ENCODE results near the gene ABO.
"Not testable (repeated sequence)": the region's sequence is repeated elsewhere in the genome, so short reads cannot be mapped to it uniquely, and the experiment has no call there.

ABO gene

DNA sequence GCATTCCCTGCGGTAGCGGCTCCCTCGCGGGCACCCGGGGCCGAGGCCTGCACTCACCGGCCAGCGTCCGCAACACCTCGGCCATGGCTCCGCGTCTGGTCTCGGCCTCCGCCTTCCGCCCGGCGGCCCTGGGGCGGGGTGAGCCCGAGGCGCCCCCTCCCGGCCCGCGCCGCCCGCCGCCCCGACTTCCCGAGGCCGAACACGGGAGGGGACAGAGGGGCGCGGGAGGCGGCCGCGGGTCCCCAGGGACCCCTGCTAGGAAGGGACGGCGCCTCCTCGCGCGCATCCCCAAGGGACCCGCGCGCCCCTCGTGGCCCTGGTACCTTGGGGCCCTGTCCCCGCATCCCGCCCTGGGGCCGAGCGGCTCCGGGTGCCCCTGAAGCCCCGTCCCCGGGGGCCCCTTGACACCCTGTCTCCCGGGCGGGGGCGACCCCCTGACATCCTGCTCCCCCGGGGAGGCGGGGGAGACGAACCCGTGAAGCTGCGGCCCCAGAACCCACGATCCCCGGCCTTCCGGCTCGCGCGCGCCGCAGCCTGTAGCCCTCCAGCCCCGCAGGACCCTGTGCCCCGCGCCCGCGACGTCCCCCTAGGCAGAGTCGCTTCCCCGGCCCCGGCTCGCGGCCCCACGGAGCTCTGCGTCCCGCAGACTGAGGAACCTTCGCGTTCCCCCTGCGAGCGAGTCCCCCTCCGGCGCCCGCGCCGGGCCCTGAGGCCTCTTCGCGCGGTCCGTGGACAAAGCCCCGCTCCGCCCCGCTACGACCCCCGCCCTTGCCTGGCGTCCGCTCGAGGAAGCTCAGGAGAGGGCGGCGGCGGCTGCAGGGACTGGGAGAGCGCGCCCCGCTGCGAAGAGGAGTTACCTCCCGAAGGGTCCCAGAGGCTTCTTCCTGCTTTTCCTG lies at the start of gene ABO:
Gene ABO (minus strand): TSS at position 97 of the 896 bp plus-strand sequence.
- DNase-seq (ENCODE audit: low spot score), result no peak

DNA sequence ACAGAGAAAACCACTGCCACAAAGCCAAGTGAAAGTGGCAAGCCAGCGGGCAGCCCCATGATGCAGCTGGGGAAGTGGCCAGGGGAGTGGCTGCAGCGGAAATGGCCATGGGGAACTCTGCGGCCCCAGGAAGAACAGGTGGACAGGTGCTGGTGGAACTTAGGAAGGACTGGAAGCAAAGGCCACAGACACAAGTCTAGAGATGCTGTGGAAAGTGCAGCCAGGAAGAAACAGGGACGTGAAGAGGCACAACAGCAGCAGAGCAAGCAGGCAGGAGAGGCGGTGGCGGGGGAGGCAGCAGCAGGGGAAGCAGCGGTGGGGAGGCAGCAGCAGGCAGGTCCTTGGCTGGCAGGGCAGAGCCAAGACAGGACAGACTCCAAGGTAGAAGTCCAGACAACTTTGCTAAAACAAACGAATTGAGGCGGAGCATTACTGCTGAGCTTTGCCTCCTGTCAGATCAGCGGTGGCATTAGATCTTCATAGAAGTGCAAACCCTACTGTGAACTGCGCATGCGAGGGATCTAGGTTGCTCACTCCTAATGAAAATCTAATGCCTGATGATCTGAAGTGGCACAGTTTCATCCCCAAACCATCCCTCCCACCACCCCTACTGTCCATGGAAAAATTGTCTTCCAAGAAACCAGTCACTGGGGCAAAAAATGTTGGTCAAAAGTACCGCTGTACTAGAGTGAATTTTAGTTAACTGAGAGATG lies 49.1 kb upstream of the ABO start:
- DNase-seq (ENCODE audit: low spot score), result no peak

DNA sequence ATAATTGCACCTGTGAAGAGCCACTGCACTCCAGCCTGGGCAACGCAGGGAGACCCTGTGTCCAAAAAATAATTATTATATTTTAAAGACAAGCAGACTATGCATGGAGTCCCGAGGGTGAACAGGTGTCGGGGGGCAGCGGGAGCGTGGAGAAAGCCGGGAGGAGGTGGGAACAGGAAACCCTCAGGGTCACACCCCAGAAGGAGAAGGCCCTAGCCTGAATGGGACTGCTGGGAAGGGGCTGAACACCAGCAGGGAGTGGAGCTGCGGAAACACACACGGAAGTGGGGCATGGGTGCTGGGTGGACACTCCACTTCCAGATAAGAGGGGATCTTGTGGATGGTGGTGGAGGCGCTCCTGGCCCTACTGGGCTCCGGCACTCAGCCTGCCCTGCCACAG lies 48.2 kb upstream of the ABO start:
- no peak for DNase-seq (ENCODE audit: low spot score)

DNA sequence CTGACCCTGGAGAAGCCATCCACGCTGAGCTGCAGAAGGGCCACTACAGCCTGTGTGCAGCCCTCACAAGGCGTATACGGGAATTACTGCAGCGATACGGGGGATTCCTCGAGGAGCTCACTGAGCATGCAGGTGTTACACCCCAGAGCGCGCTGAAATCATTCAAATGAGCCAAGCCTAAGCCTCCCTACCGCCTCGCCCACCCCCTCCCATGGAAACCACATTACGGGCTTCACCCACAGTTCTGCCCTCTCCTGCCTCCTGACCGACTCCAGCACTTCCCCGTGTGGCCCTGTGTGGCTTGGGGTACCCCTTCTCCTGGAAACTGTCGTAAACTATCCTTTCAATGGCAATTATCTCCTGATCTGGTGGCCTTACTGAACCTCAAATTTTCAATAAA lies 47.7 kb upstream of the ABO start:
- no peak for DNase-seq (ENCODE audit: low spot score)

DNA sequence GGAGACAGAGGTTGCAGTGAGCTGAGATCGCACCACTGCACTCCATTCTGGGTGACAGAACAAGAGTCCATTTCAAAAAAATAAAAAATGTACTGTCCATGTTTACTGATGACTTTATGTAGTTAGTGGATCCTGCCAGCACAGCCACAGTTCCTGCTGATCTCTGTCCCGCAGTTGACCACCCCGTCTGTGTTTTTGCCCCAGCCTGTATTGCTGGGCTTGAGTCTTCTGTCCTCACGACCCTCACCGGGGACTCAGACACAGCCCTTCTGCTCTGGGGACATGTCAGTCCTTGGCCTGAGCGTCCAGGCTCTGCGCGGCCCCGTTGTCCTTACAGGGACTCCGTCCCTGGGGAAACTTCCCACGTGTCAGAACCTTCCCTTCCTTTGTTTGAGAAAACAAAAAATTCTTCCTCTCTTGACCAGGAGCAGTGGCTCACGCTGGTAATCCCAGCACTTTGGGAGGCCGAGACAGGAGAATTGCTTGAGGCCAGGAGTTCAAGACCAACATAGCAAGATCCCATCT lies 46.5 kb upstream of the ABO start:
- DNase-seq (ENCODE audit: low spot score), result no peak

DNA sequence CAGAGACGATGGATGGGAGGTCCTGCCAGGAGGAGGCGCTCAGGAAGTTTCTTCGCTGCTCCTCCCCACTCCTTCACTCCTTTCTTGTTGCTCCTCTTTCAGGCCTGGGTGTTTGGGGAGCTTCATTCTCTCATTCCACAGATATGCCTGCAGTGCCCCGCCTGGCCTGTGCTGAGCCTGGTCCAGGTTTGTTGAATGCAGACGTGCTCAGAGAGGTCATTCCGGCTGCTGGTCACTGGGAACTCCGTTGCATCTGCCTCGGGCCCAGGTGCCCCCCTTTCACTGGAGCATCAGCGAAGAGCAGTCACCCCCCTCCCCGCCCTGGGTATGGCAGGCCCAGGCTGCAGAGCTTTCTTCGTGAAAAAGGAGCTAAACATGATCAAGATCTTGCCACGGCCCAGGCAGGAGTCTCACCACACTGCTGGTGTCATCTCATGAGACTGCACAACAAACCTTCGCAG lies 45.5 kb upstream of the ABO start:
- no peak for DNase-seq (ENCODE audit: low spot score)

DNA sequence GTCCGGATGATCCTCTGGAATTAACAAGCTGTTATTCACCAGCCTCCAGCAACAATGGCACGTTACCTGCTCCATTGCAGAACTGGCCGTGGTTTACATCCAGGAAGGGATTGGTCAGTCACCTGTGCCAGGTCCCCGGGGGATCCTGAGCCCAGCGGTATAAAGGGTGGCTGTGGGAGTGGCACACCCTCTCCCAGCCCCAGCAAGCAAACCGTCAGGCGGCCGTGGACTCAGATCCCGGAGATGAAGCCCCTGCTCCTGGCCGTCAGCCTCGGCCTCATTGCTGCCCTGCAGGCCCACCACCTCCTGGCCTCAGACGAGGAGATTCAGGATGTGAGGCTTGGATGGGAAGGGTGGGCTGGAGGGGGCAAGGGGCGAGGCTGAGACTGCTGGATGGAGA lies 42.5 kb upstream of the ABO start:
- DNase-seq (ENCODE audit: low spot score), result not testable (repeated sequence)

DNA sequence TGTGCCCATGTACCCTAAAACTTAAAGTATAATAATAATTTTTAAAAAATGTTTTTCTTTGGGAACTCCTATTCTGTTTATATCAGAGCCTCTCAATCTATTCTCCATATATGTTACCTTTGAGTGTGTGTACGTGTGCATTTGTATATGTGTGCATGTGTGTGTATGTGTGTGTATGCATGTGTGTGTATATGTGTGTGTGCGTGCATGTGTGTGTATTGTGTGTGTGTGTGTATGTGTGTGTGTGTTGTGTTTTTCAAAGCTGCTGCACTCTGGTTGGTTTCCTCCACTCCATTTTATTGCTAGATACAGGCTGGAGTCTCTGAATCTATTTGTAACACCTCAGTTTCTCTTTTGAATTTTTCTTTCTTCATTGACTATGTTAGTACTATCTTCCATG lies 41.0 kb upstream of the ABO start:
- DNase-seq (ENCODE audit: low spot score), result no peak

DNA sequence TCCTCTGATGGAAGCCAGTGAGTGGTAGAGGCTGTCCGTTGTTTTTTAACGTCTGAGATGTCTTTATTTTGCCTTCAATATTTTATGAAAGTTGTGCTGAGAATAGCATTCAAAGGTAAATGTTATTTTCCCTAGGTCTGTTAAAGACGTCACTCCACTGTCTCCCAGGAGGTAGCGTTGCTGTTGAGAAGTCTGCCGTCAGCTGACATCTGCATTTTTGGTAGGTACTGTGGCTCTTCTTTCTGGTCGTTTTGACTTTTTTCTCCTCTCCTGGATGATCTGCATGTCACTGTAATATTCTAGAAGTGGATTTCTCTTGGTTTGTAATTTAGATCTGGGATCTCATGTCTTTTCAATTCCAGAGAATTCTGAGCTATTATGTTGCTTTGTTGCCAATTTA lies 34.6 kb upstream of the ABO start:
- DNase-seq (ENCODE audit: low spot score), result no peak

DNA sequence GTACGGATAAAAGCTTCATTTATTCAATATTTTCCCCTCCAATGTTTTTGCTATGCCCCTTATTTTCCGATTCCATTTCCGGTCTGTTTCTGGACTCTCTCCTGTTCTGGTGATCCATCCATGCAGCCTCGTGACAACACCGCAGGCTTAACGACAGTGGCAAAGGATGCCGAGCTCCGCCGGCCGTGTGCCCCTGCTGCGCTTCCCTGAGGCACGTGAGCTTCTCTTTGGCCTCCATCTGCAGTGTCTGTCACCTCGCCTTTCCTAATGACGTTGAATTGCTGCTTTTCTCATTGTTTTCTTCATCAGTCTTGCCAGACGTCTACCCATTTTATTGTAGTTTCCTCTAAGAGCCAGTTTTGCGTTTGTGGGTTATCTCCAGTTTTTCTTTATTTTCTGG lies 32.3 kb upstream of the ABO start:
- DNase-seq (ENCODE audit: low spot score), result no peak

DNA sequence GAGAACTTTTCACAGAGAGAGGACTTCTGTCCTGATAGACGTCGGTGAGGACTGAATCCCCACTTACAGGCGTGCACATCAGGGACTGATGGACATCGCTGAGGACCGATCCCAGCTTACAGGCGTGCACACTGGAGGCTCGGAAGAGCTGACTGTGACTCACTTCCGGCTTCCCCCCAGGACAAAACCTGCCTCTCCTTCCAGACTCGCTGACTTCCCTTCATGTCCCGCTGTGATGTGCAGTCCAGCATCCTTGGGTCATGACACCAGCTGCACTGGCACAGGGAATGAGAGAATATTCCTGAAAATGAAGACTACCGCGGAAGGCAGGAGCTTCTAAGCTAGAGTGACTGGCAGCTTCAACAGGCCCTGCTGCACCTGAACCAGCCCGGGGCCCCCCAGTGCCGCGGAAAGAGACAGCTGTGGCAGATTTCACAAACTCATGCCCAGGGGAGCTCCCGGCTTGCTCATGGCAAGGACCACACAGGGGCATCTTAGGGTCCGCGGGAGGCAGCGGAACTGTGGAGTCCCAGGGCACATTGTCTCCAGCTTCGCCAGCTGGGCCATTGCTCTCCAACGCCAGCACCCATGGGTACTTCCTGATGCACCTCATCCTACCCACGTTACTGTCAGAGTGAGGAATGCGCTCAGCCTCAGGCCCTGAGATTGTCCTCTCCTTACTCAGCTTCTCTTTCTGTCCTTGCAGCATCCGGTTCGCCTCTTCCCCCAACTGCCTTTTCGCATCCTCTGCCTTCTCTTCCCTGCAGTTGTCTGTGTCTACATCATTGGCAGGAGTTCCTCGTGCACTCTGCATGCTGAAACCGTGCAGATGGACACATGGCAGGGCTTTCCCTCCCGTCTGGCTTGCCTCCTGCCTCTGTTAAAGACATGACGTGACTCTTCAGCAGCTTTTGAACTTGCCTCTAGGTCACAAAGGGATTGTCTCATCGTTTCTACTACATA lies 31.5 kb upstream of the ABO start:
- peak; percentile 41 for DNase-seq (ENCODE audit: low spot score)

DNA sequence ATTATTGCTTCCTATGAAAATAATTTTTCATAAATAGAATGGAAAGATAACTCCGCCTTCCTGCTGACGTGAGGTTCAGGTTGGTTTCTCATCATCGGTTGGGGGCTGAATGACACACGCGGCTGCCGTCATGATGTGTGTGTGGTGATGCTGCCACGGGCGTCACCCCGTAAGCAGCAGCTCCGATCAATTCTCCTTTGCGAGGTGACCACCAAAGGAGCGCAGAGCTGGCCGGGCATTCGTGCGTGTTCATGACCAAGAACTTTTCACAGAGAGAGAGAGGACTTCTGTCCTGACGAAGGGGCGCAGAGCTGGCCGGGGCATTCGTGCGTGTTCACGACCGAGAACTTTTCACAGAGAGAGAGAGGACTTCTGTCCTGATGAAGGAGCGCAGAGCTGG lies 30.7 kb upstream of the ABO start:
- DNase-seq (ENCODE audit: low spot score), result no peak

DNA sequence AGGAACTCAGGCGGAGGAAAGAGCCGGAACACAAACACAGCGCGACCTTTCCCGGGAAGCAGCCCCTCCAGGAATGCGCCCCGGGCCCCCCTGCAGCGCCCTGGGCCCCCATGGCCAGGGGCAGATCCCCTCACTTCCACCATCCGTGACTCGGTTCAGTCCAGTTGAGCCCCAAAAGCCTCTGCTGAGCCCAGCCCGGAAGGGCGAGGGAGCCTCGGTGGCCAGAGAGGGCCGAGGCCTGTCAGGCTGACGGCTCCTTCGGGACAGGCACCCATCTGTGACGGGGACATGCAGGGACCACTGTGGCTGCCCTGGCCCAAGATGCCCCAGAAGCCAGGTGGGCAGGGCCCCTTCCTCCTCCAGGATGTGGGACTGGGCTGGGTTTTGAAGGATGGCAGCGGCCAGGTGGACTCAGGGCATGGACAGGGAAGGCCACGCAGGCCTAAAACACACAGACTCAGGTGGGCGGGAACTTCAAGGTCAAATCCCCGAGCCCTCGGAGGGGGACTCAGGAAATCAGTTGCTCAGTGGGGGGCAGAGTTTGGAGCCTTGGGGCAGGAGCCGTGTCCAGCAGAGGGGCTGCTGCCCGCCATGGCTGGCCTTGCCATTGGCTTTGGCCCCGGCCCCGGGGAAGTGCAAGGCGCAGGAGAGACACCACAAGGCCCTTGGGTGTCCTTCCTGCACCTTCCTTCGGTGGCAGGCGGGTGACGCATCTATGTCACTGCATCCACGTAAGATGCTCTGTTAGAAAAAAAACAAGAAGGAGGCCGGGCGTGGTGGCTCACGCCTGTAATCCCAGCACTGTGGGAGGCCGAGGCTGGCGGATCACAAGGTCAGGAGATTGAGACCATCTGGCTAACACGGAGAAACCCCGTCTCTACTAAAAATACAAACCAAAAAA lies 29.7 kb upstream of the ABO start:
- no peak for DNase-seq (ENCODE audit: low spot score)

DNA sequence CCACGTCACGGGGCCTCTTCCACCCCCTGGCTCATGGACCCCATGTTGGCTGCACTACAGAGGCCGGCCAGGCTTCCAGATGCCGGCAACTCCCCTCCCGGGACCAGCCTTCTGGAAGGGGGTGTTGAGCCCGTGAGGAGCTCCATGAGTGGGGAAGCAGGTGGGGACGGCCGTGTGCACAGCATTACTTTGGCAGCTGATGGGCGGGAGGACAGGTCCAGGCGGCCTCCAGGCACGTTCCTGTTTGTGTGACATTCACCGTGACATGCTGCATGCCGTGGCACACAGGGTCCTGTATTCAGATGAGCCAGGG lies 29.1 kb upstream of the ABO start:
- DNase-seq (ENCODE audit: low spot score), result no peak

DNA sequence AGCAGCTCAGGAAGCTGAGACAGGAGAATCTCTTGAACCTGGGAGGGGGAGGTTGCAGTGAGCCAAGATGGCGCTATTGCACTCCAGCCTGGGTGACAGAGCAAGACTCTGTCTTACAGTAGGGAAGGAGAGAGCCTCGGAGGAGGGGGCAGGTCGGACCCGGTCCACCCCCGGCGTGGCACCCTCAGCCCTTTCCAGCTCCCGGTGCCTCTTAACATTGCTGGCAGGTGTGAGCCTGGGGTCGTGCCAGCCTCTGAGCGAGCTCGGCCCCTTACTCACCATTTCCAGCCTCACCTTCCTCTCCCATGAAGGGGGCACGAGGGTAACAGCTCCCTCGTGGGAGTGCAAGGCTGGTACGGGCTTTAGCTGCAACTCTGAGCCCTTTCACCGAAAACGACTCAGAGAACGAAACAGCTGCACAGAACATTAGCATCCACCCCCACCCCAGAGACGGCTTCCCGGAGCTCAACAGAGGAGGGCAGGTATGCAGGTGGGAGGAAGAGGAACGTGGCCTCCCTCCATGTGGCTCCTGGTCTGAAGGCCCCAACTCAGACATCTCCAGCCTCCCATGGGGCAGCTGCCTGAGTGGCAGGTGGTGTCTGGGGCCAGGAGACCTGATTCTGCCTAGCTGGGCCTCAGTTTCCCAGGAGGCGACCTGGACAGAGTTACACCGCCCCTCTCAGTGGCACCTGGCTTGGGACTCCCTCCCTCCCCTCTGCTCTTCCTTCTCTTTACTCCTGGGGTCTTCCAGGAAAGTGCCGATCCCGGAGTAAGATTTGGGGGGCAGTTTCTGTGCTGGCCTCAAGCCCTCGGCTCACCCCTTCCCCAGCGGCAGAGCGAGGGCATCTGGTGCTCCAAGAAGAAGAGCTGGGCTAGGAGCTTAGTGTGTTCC lies 28.5 kb upstream of the ABO start:
- DNase-seq (ENCODE audit: low spot score), result no peak

DNA sequence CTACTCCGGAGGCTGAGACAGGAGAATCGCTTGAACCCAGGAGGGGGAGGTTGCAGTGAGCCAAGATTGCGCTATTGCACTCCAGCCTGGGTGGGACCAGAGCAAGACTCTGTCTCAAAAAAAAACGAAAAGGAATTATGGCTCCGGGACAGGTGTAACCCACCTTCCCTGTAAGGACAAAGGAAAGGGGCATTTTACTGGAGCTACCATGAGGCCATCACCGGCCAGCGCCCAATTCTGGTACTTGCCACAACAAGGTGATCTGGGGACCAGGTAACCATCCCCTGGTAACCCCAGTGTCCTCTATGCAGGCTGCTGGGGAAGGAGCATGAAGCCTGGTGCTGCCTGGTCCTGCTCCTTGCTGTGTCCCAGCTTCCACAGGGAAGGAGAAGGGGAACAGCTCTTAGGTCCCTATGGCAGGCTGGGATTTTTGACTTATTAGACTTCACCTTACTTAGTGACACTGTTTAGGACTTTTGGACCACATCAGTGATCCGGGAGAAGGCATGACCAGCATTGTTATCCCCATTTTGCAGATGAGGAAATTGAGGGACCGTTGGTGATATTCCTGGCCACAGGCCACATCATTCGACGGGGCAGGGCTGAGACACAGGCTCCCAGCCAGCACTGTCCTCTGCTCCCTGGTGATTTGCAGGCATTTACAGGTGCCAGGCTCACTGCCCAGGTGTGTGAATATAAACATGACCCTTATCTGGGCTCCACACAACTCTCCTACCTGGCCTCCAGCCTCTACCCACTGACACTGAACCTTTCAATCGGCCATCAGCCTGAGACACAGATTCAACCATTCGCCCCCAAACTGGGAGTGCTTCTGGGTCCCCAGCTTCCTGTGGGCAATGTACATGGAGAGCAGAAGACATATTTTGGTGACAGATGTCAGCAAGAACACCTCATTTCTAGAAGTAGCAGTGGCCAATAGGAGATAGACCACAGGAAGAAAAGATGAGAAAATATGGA lies 26.5 kb upstream of the ABO start:
- no peak for DNase-seq (ENCODE audit: low spot score)

DNA sequence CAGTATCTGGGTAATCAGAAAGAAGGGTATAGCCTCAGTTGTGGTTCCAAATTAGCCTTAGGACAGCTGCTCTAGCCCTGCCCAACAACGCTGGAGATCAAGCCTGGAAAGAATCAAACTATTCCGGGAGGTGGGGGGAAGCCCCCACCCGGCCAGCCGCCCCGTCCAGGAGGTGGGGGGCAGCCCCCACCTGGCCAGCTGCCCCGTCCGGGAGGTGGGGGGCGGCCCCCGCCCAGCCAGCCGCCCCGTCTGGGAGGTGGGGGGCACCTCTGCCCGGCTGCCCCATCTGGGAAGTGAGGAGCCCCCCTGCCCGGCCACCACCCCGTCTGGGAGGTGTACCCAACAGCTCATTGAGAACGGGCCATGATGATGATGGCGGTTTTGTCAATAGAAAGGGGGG lies 25.0 kb upstream of the ABO start:
- DNase-seq (ENCODE audit: low spot score), result not testable (repeated sequence)

DNA sequence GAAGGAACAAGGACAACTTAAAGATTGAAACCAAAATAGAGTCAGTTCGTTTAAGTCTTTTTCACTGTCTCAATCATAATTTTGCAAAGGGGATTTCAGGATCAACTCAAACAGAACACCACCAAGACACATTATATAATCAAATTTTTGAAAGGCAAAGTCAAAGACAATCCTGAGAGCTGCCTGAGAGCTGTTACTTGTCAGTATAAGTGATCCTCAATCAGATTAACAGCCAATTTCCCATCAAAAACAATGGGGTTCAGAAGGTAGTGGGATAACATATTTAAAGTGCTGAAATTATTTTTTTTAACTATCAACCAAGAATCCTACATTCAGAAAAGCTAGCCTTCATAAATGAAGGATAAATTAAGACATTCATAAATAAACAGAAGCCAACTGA lies 19.3 kb upstream of the ABO start:
- no peak for DNase-seq (ENCODE audit: low spot score)
